GM10266 (cell line): ENCODE data around the gene MDN1.
"Not testable (repeated sequence)": the region's sequence is repeated elsewhere in the genome, so short reads cannot be mapped to it uniquely, and the experiment has no call there.

Experiments
- DNase-seq: peaks from one replicate; pipeline ENCODE4 v3.0.0; 2012; ENCODE audit errors: extremely low spot score
- CTCF ChIP-seq: IDR thresholded peaks from 2 replicates; pipeline ENCODE4 v1.5.1; 2012; ENCODE audit warnings: mild to moderate bottlenecking, low read depth; ENCODE audit not compliant: control insufficient read depth, insufficient read depth; ENCODE audit errors: missing control alignments

The MDN1 gene

DNA sequence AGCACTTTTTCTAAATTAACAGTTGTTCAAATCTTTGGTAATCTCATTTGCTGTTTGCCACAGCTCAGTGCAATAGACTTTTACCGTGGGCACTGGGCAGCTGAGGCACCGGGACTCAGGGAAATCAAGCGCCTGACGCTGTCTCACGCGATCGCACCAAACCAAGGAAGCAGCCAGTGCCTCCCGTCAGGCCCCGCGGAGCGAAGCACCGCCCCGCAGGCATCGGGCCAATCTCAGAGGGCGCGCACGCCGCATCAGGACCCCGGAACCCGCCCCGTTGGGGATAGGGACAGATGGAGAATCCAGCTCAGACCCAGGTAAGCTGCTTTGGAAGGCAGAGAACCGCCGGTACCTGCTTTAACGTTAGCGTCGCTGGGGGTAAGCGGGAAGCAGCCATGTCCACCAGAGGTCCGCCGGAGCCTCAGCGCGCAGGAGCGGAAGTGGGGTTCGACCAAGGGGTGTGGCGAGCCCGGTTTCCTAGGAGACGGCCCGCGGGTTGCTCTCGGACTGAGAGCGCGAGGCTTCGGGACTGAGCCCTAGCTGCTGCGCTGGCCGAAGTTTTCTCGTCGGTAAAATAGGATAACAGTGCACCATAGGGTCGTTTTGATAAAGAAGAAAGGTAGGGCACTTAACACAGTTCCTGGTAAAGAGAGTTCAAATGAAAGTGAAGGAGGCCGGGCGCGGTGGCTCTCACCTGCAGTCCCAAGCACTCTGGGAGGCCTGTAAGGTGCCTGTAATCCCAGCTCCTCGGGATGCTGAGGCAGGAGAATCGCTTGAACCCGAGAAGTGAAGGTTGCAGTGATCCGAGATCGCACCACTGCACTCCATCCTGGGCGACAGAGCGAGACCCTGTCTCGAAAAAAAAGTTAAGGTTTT lies 181.0 kb downstream of the MDN1 start, which contains the start of gene LYRM2:
LYRM2 (minus strand) TSS at position 428 of the 876 bp plus-strand sequence; CDS start at position 397, 31 bp downstream.
- peak; percentile 89 for DNase-seq
- no peak for TF ChIP-seq CTCF

DNA sequence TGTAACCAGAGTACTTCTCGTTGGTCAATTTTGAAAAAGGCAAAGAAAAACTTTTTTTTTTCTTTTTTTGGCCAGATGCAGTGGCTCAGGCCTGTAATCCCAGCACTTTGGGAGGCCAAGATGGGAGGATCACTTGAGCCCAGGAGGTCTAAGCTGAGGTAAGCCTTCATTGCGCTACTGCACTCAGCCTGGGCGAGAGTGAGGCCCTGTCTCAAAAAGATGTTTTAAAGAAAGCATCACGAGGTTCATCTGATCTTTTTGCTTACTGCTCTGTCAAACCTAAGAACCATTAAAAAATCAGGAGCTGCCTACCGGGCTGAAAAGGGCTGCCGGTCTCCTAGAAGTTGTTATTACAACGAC lies 181.7 kb downstream of the MDN1 start:
- no peak for DNase-seq
- no peak for TF ChIP-seq CTCF

DNA sequence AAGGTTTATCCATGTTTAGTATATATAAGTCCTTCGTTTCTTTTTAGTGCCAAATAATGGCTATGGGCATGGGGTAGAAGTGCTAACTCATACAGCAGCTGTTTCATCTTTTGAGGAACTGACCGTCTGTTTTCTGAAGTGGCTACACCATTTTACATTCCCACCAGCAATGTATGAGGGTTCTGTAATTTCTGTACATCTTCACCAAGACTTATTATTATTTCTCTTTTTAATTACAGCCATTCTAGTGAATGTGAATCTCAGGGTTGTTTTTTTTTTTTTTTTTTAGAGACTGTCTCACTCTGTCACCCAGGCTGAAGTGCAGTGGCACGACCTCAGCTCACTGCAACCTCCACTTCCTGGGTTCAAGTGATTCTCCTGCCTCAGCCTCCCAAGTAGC lies 183.2 kb downstream of the MDN1 start:
- DNase-seq, result not testable (repeated sequence)

DNA sequence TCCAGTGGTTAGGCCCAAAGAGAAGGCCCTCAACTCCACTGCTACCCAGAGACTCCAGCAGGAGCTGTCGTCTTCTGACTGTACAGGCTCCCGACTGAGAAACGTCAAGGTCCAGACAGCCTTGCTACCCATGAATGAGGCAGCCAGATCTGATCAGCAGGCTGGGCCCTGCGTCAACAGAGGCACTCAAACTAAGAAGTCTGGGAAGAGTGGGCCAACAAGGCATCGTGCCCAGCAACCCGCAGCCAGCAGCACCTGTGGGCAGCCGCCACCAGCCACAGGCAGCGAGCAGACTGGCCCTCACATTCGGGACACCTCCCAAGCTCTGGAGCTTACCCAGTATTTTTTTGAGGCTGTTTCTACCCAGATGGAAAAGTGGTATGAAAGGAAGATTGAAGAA lies 189.1 kb downstream of the MDN1 start:
- TF ChIP-seq CTCF, result no peak
- no peak for DNase-seq

GRCh38 chr6:89623749-89624148 lies 195.8 kb downstream of the MDN1 start:
- DNase-seq, result no peak
- TF ChIP-seq CTCF, result no peak

DNA sequence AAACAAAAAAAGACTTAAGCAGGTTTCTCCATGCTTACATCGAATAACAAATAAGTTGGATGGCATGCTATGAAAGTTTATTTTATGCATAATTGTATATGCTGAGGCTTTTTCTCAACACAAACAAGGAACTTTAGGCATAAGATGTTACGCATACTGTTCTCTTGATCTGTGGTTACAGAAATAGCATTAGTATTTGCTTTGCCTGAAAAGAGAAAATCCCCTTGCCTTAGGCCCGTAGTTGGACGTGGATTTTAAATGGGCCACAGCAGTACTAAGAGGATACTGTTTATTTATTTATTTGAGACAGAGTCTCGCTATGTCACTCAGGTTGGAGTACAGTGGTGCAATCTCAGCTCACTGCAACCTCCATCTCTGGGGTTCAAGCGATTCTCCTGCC lies 200.0 kb downstream of the MDN1 start:
- TF ChIP-seq CTCF, result no peak
- DNase-seq, result no peak

GRCh38 chr6:89618026-89618425 lies 201.6 kb downstream of the MDN1 start:
- no peak for DNase-seq
- TF ChIP-seq CTCF, result no peak
